H1 (cell line): ENCODE data around the gene NOC3L. TPM values are rescaled to one million over a fixed set of nuclear protein-coding genes. Genes with fewer than 3 reads are reported as not detected.
A peak's percentile ranks its signal among the peaks of the same experiment; 100 is the strongest.

Experiments
- CTCF ChIA-PET: fragments of 300-600 bp; sonication (Branson Sonifier 250); formaldehyde crosslinking; loops from one replicate; lab custom pipeline; 2021; ENCODE audit not compliant: partially characterized antibody; lab: Charles Lee
- POLR2A ChIA-PET: fragments of 300-600 bp; sonication (Branson Sonifier 250); formaldehyde crosslinking; loops from one replicate; lab custom pipeline; 2021; ENCODE audit warnings: inconsistent platforms; ENCODE audit not compliant: partially characterized antibody; lab: Charles Lee
- DNase-seq, 2 experiments: peaks; one replicate each; pipeline versions ENCODE4 v3.0.0 to v3.0.0-alpha.2; 2010 to 2022; ENCODE audit warnings: low spot score in 2 of 2, low read depth in 1 of 2, mixed read lengths in 1 of 2
- FAIRE-seq: peaks from 2 replicates; lab custom pipeline; 2011; peaks lifted over from hg19 to GRCh38; lab: Jason Lieb, UNC
- H2AFZ ChIP-seq: 2 replicates; pipeline ENCODE4 v1.8.1; 2012; ENCODE audit warnings: low read length, inconsistent platforms
- H2AK5ac ChIP-seq: 2 replicates; pipeline ENCODE4 v1.6.1; 2013; ENCODE audit warnings: low read depth, low read length
- H2BK120ac ChIP-seq: replicated peaks from 2 replicates; pipeline ENCODE3; 2013; ENCODE audit warnings: low read depth, low read length, inconsistent platforms
- H2BK12ac ChIP-seq: 2 replicates; pipeline ENCODE4 v1.6.1; 2013; ENCODE audit warnings: low read depth, low read length
- H2BK15ac ChIP-seq: 2 replicates; pipeline ENCODE4 v1.6.1; 2013; ENCODE audit warnings: low read length
- H2BK20ac ChIP-seq: 2 replicates; pipeline ENCODE4 v1.6.1; 2013; ENCODE audit warnings: low read length
- H2BK5ac ChIP-seq: 2 replicates; pipeline ENCODE4 v1.6.1; 2013; ENCODE audit warnings: low read depth, low read length
- H3K14ac ChIP-seq: 2 replicates; pipeline ENCODE4 v1.6.1; 2013; ENCODE audit warnings: inconsistent platforms; ENCODE audit not compliant: insufficient read length
- H3K18ac ChIP-seq: 2 replicates; pipeline ENCODE4 v1.6.1; 2013; ENCODE audit warnings: low read length; ENCODE audit errors: extremely low read depth
- H3K23ac ChIP-seq: 2 replicates; pipeline ENCODE4 v1.6.1; 2013; ENCODE audit warnings: inconsistent platforms; ENCODE audit not compliant: insufficient read length
- H3K23me2 ChIP-seq: 2 replicates; pipeline ENCODE4 v1.6.1; 2013; ENCODE audit warnings: low read depth, low read length
- H3K27ac ChIP-seq: 2 replicates; pipeline ENCODE4 v1.6.1; 2011; ENCODE audit warnings: low read depth, low read length, inconsistent platforms
- H3K27me3 ChIP-seq, 4 experiments: replicated peaks in 1 of 4; 1 replicate in 1 of 4; 2 replicates in 3 of 4; pipeline versions ENCODE4 v1.6.1 to v1.8.1; 2011 to 2013; ENCODE audit warnings: low read length in 3 of 4, mild to moderate bottlenecking in 3 of 4, inconsistent platforms in 2 of 4, mixed read lengths in 2 of 4, moderate library complexity in 1 of 4; ENCODE audit not compliant: control insufficient read depth in 3 of 4, insufficient read depth in 3 of 4; ENCODE audit errors: extremely low read depth in 1 of 4
- H3K36me3 ChIP-seq, 4 experiments: 2 replicates each; pipeline versions ENCODE4 v1.6.1 to v1.8.1; 2011 to 2013; ENCODE audit warnings: mild to moderate bottlenecking in 4 of 4, low read length in 3 of 4, moderate library complexity in 2 of 4, control low read depth in 1 of 4, inconsistent platforms in 1 of 4; ENCODE audit not compliant: insufficient read depth in 4 of 4, control insufficient read depth in 2 of 4
- H3K4ac ChIP-seq: replicated peaks from 2 replicates; pipeline ENCODE3; 2013; ENCODE audit warnings: low read length, low read depth, mixed read lengths, inconsistent platforms; ENCODE audit not compliant: insufficient read length
- H3K4me1 ChIP-seq, 4 experiments: replicated peaks in 1 of 4; 1 replicate in 1 of 4; 2 replicates in 3 of 4; pipeline versions ENCODE4 v1.6.1 to v1.8.1; 2011 to 2013; ENCODE audit warnings: low read length in 3 of 4, inconsistent platforms in 2 of 4, mixed read lengths in 1 of 4; ENCODE audit not compliant: insufficient read depth in 4 of 4, control insufficient read depth in 3 of 4
- H3K4me2 ChIP-seq, 2 experiments: 2 replicates each; pipeline versions ENCODE4 v1.6.1 to v1.8.1; 2011 to 2013; ENCODE audit warnings: low read depth in 2 of 2, low read length in 2 of 2, control low read depth in 1 of 2, inconsistent platforms in 1 of 2, mild to moderate bottlenecking in 1 of 2; ENCODE audit not compliant: insufficient read depth in 1 of 2
- H3K4me3 ChIP-seq, 4 experiments: fragments of 200-600, 300-600 bp in 1 of 4; sonication (generic), shearing (Covaris generic), sonication (Bioruptor Twin) in 1 of 4; 2 replicates each; pipeline versions ENCODE4 v1.5.1 to v1.8.1; 2011 to 2016; ENCODE audit warnings: low read length in 4 of 4, low read depth in 3 of 4, control low read depth in 2 of 4, inconsistent platforms in 2 of 4, mild to moderate bottlenecking in 2 of 4, mixed read lengths in 1 of 4, moderate library complexity in 1 of 4; ENCODE audit not compliant: insufficient read depth in 2 of 4; ENCODE audit errors: extremely low read depth in 1 of 4
- H3K56ac ChIP-seq: replicated peaks from 2 replicates; pipeline ENCODE3; 2013; ENCODE audit warnings: low read depth, mild to moderate bottlenecking, mixed read lengths, low read length, inconsistent platforms; ENCODE audit not compliant: insufficient read length
- H3K79me1 ChIP-seq: 2 replicates; pipeline ENCODE4 v1.6.1; 2013; ENCODE audit warnings: low read depth, low read length, control low read depth
- H3K79me2 ChIP-seq, 2 experiments: 2 replicates each; pipeline versions ENCODE4 v1.6.1 to v1.8.1; 2012 to 2013; ENCODE audit warnings: low read length in 2 of 2, mild to moderate bottlenecking in 2 of 2, inconsistent platforms in 1 of 2; ENCODE audit not compliant: insufficient read depth in 2 of 2, control insufficient read depth in 1 of 2
- H3K9ac ChIP-seq, 4 experiments: replicated peaks in 1 of 4; 1 replicate in 1 of 4; 2 replicates in 3 of 4; pipeline versions ENCODE4 v1.6.1 to v1.8.1; 2011 to 2013; ENCODE audit warnings: low read depth in 3 of 4, low read length in 3 of 4, control low read depth in 2 of 4, mild to moderate bottlenecking in 2 of 4, moderate library complexity in 2 of 4, inconsistent platforms in 1 of 4; ENCODE audit errors: extremely low read depth in 1 of 4
- H3K9me3 ChIP-seq, 2 experiments: 2 replicates each; pipeline versions ENCODE4 v1.6.1 to v1.8.1; 2012 to 2013; ENCODE audit warnings: mild to moderate bottlenecking in 2 of 2, moderate library complexity in 2 of 2, control low read depth in 1 of 2, inconsistent platforms in 1 of 2, low read depth in 1 of 2, low read length in 1 of 2, mixed read lengths in 1 of 2; ENCODE audit not compliant: insufficient read depth in 2 of 2
- H4K20me1 ChIP-seq, 2 experiments: replicated peaks in 1 of 2; 2 replicates each; pipeline versions ENCODE3 to v1.8.1; 2011 to 2013; ENCODE audit warnings: inconsistent platforms in 2 of 2, low read length in 2 of 2, mild to moderate bottlenecking in 1 of 2; ENCODE audit not compliant: insufficient read depth in 2 of 2, control insufficient read depth in 1 of 2
- H4K5ac ChIP-seq: 2 replicates; pipeline ENCODE4 v1.6.1; 2013; ENCODE audit warnings: low read length, low read depth, mixed read lengths, inconsistent platforms; ENCODE audit not compliant: insufficient read length
- H4K8ac ChIP-seq: 2 replicates; pipeline ENCODE4 v1.8.0; 2013; ENCODE audit warnings: mild to moderate bottlenecking, moderate library complexity, low read length, inconsistent platforms; ENCODE audit not compliant: insufficient read depth; ENCODE audit errors: extremely low read depth
- H4K91ac ChIP-seq: replicated peaks from 2 replicates; pipeline ENCODE3; 2013; ENCODE audit warnings: low read length, mixed read lengths, inconsistent platforms; ENCODE audit not compliant: insufficient read length
- HDAC2 ChIP-seq, 2 experiments: fragments of 300-600 bp in 1 of 2; sonication (generic) in 1 of 2; IDR thresholded peaks; 2 replicates each; pipeline ENCODE4 v1.6.1; 2011 to 2012; ENCODE audit warnings: low read depth in 2 of 2, low read length in 2 of 2, mild to moderate bottlenecking in 2 of 2, moderate library complexity in 2 of 2, borderline replicate concordance in 1 of 2, inconsistent platforms in 1 of 2
- WGBS, 2 experiments: shearing (Covaris generic) in 1 of 2; methylation state at CpG; one replicate each; pipeline versions ENCODE4 v1.1.6 to v1.1.7; 2013 to 2015; ENCODE audit warnings: low lambda C conversion rate in 2 of 2, mixed read lengths in 2 of 2, inconsistent platforms in 1 of 2, low coverage in 1 of 2, missing lambda C conversion rate in 1 of 2; ENCODE audit not compliant: insufficient replicate concordance in 2 of 2, insufficient coverage in 1 of 2, insufficient read length in 1 of 2; ENCODE audit errors: extremely low coverage in 1 of 2, missing lambda C conversion rate in 1 of 2; 5-methylcytosine and 5-hydroxymethylcytosine counted together
- polyA plus RNA-seq, 7 experiments: library from polyadenylated mRNA; depleted of rRNA in 3 of 7; stranded (reverse) in 5 of 7; unstranded in 2 of 7; fragments of >200 nt in 5 of 7; fragments of 200-250 nt in 2 of 7; gene quantifications; 1 replicate in 5 of 7; 2 replicates in 1 of 7; 4 replicates in 1 of 7; pipeline versions ENCODE4 v1.2.1 to v1.2.3, GENCODE V29; 2011 to 2013; ENCODE audit warnings: missing spikeins in 2 of 7, mixed read lengths in 2 of 7
- total RNA-seq: library from RNA; stranded (reverse); fragmentation: NEBNext Ultra II Directional; extraction: Animal tissue kit (Norgen Biotek cat#: 25700); gene quantifications from 2 replicates; pipeline ENCODE4 v1.2.1, GENCODE V29; 2021

NOC3L gene
- total and polyA plus RNA-seq, 2 of the 8 experiments (the other 6 are each of a cell fraction or from before 2014, with no cell fraction given) = 7.1 to 39.1 TPM

DNA sequence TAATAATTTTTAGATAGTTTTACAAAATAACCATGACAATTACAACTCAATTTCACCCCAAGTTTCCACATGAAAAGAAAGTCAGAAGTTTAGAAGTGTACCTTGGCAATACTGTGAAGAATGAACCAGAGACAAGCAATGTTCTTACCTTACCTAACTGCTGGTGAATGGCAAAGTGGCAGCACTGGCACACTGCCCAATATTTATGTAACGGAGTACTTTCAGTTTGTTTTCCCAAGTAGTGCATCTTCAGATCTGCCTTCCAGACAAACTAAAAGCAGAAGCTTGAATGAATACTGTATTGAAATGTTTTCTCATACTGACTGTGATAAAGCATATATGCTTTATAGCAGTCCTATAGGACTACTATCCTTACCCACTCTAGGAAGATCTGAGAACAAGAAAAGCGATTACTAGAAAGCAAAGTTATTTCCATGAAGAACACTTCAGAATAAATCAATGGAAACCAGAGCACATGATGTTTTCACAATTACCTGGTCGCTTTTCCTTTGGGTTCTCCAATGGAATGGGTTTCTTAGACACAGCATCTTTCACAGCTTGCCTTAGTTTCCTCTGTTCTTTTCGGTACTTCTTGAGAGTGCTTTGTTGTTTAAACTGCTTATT, 1.5 kb downstream of the NOC3L start:
- Histone ChIP-seq H4K91ac (no peak overlapping the region), H3K4me3 (peak overlapping the region in 2 of 4 experiments; percentile 87 to 93; a peak in 2 of 8 replicates)
- CTCF ChIA-PET = interaction anchor here (0.6 to 1.3 kb wide), 4 partner anchors 8 to 108 kb away, joined by 3 to 5 read pairs (median 3); no protein-coding TSS in a partner anchor
- no peak for TF ChIP-seq HDAC2 (IDR thresholded peaks at IDR 0.05; ENCODE audit: borderline replicate concordance in 1 of 2, low read depth in 2 of 2, low read length in 2 of 2)

More for the DNA sequence above, 1.5 kb downstream of the NOC3L start:
- Histone ChIP-seq H3K23ac (no peak overlapping the region), H3K18ac (no peak overlapping the region), H3K23me2 (peaks cover 6% of the 10 kb centered on the region), H2BK120ac (no peak overlapping the region), H3K9me3 (no peaks in the 10 kb centered on the region), H2BK20ac (no peak overlapping the region), H2BK12ac (no peak overlapping the region), H3K14ac (no peak overlapping the region), H4K8ac (no peak overlapping the region), H2AK5ac (no peak overlapping the region), H4K20me1 (peaks cover 0 to 4% of the 10 kb centered on the region in 2 experiments), H3K56ac (no peak overlapping the region), H3K79me2 (peaks cover 0 to 27% of the 10 kb centered on the region in 2 experiments; a peak in 2 of 4 replicates), H3K9ac (no peak overlapping the region; a peak in 1 of 7 replicates), H3K79me1 (peaks cover 2% of the 10 kb centered on the region; the same call in 1 of the 2 replicates), H2BK15ac (no peak overlapping the region), H3K36me3 (peaks cover 0 to 38% (median 20%) of the 10 kb centered on the region in 4 experiments; a peak in 6 of 8 replicates), H3K27ac (no peak overlapping the region), H3K4me2 (peak overlapping the region; percentile 80 to 91; a peak in 3 of 4 replicates), H3K4me1 (peaks cover 0 to 2% (median 0%) of the 10 kb centered on the region in 4 experiments; a peak in 1 of 7 replicates), H3K27me3 (peaks cover 0 to 18% (median 11%) of the 10 kb centered on the region in 4 experiments; a peak in 5 of 7 replicates), H2AFZ (no peak overlapping the region), H2BK5ac (no peak overlapping the region), H3K4ac (no peak overlapping the region), H4K5ac (no peak overlapping the region)
- FAIRE-seq (no peak), DNase-seq (no peak)
- WGBS, 2 experiments = 89% methylated on average over 4 of the region's 4 CpGs; no CpG with 5 or more reads in 1 of the 2 experiments
- POLR2A ChIA-PET = interaction anchor here (1.0 to 2.4 kb wide), 4 partner anchors 11 to 181 kb away, joined by 3 to 9 read pairs (median 4); no protein-coding TSS in a partner anchor
